H9 (cell line): ENCODE results near the gene RNASE7. TPM values are rescaled to one million over a fixed set of nuclear protein-coding genes. Genes with fewer than 3 reads are reported as not detected.

Experiments
- DNase-seq: peaks from one replicate; pipeline ENCODE4 v3.0.0-alpha.2; 2017
- H2AFZ ChIP-seq: one replicate; pipeline ENCODE4 v1.6.1; 2013; ENCODE audit warnings: mild to moderate bottlenecking, low read length, control low read depth, moderate library complexity
- H2AK5ac ChIP-seq: 2 replicates; pipeline ENCODE4 v1.6.1; 2013; ENCODE audit warnings: low read length, control low read depth, mixed read lengths; ENCODE audit not compliant: insufficient read length
- H2BK120ac ChIP-seq: one replicate; pipeline ENCODE4 v1.6.1; 2013; ENCODE audit warnings: low read depth, mild to moderate bottlenecking, low read length, control low read depth, inconsistent platforms; ENCODE audit not compliant: poor library complexity, severe bottlenecking
- H2BK12ac ChIP-seq: 2 replicates; pipeline ENCODE4 v1.6.1; 2013; ENCODE audit warnings: low read length, control low read depth, mixed read lengths, low read depth; ENCODE audit not compliant: insufficient read length
- H2BK15ac ChIP-seq: 2 replicates; pipeline ENCODE4 v1.6.1; 2013; ENCODE audit warnings: low read depth, low read length, control low read depth
- H2BK20ac ChIP-seq: one replicate; pipeline ENCODE4 v1.6.1; 2013; ENCODE audit warnings: low read depth, mild to moderate bottlenecking, low read length, control low read depth, inconsistent platforms; ENCODE audit not compliant: poor library complexity, severe bottlenecking
- H2BK5ac ChIP-seq: 2 replicates; pipeline ENCODE4 v1.6.1; 2013; ENCODE audit warnings: low read length, control low read depth, mixed read lengths; ENCODE audit not compliant: insufficient read length
- H3K14ac ChIP-seq: 2 replicates; pipeline ENCODE4 v1.6.1; 2013; ENCODE audit warnings: low read length, control low read depth; ENCODE audit not compliant: insufficient read depth
- H3K18ac ChIP-seq: 2 replicates; pipeline ENCODE4 v1.6.1; 2013; ENCODE audit warnings: low read depth, mild to moderate bottlenecking, mixed read lengths, low read length, control low read depth; ENCODE audit not compliant: insufficient read length
- H3K23ac ChIP-seq: 2 replicates; pipeline ENCODE4 v1.6.1; 2013; ENCODE audit warnings: low read length, control low read depth, mixed read lengths, low read depth; ENCODE audit not compliant: insufficient read length
- H3K23me2 ChIP-seq: 2 replicates; pipeline ENCODE4 v1.6.1; 2013; ENCODE audit warnings: low read depth, mild to moderate bottlenecking, mixed read lengths, low read length, control low read depth; ENCODE audit not compliant: insufficient read length, poor library complexity, severe bottlenecking
- H3K27ac ChIP-seq: 2 replicates; pipeline ENCODE4 v1.5.1; 2013; ENCODE audit warnings: low read length, control low read depth, mixed read lengths, low read depth; ENCODE audit not compliant: insufficient read length
- H3K27me3 ChIP-seq: 2 replicates; pipeline ENCODE4 v1.6.1; 2013; ENCODE audit warnings: low read length, control low read depth, inconsistent platforms; ENCODE audit not compliant: insufficient read depth
- H3K4ac ChIP-seq: 2 replicates; pipeline ENCODE4 v1.6.1; 2013; ENCODE audit warnings: low read depth, mild to moderate bottlenecking, control low read depth, inconsistent platforms, low read length, moderate library complexity
- H3K4me1 ChIP-seq: 2 replicates; pipeline ENCODE4 v1.6.1; 2013; ENCODE audit warnings: low read length, control low read depth, inconsistent platforms; ENCODE audit not compliant: insufficient read depth
- H3K4me2 ChIP-seq: 2 replicates; pipeline ENCODE4 v1.6.1; 2013; ENCODE audit warnings: low read length, control low read depth, mixed read lengths; ENCODE audit not compliant: insufficient read length, insufficient read depth
- H3K56ac ChIP-seq: 2 replicates; pipeline ENCODE4 v1.6.1; 2013; ENCODE audit warnings: low read depth, mild to moderate bottlenecking, mixed read lengths, low read length, control low read depth; ENCODE audit not compliant: insufficient read length
- H3K79me1 ChIP-seq: 2 replicates; pipeline ENCODE4 v1.6.1; 2013; ENCODE audit warnings: low read depth, mild to moderate bottlenecking, moderate library complexity, low read length, control low read depth, inconsistent platforms; ENCODE audit not compliant: insufficient read depth, poor library complexity, severe bottlenecking
- H3K79me2 ChIP-seq: 2 replicates; pipeline ENCODE4 v1.6.1; 2013; ENCODE audit warnings: low read length, control low read depth, inconsistent platforms; ENCODE audit not compliant: insufficient read depth
- H3K9ac ChIP-seq: 2 replicates; pipeline ENCODE4 v1.6.1; 2013; ENCODE audit warnings: low read length, control low read depth, mixed read lengths; ENCODE audit not compliant: insufficient read length; ENCODE audit errors: extremely low read depth
- H3K9me3 ChIP-seq: one replicate; pipeline ENCODE4 v1.6.1; 2013; ENCODE audit warnings: low read depth, low read length, inconsistent platforms; ENCODE audit not compliant: control insufficient read depth
- H3T11ph ChIP-seq: one replicate; pipeline ENCODE4 v1.6.1; 2013; ENCODE audit warnings: mild to moderate bottlenecking, low read length, control low read depth, inconsistent platforms
- H4K20me1 ChIP-seq: one replicate; pipeline ENCODE4 v1.6.1; 2013; ENCODE audit not compliant: control insufficient read depth, insufficient read length, insufficient read depth
- H4K5ac ChIP-seq: 2 replicates; pipeline ENCODE4 v1.6.1; 2013; ENCODE audit warnings: low read depth, mild to moderate bottlenecking, mixed read lengths, low read length, control low read depth; ENCODE audit not compliant: insufficient read length
- H4K8ac ChIP-seq: replicated peaks from 2 replicates; pipeline ENCODE4 v1.6.1; 2013; ENCODE audit warnings: low read length, control low read depth, mixed read lengths, low read depth; ENCODE audit not compliant: insufficient read length
- H4K91ac ChIP-seq: 2 replicates; pipeline ENCODE4 v1.6.1; 2013; ENCODE audit warnings: low read depth, mild to moderate bottlenecking, moderate library complexity, mixed read lengths, low read length, control low read depth; ENCODE audit not compliant: insufficient read length
- H3K27ac Mint-ChIP-seq, 3 experiments: 2 replicates in 2 of 3; 3 replicates in 1 of 3; pipeline ENCODE4 v1.8.0; 2020 to 2021; ENCODE audit warnings: mixed read lengths in 3 of 3, mild to moderate bottlenecking in 1 of 3, moderate library complexity in 1 of 3
- H3K27me3 Mint-ChIP-seq: 2 replicates; pipeline ENCODE4 v1.8.0; 2021; ENCODE audit warnings: low read depth, mild to moderate bottlenecking, moderate library complexity, mixed read lengths
- H3K36me3 Mint-ChIP-seq, 3 experiments: 2 replicates in 2 of 3; 3 replicates in 1 of 3; pipeline ENCODE4 v1.8.0; 2020 to 2021; ENCODE audit warnings: low read depth in 3 of 3, mixed read lengths in 3 of 3; ENCODE audit not compliant: insufficient read depth in 1 of 3
- H3K4me1 Mint-ChIP-seq, 2 experiments: 2 replicates each; pipeline ENCODE4 v1.8.0; 2020; ENCODE audit warnings: mixed read lengths in 2 of 2
- H3K4me3 Mint-ChIP-seq, 2 experiments: 2 replicates in 1 of 2; 3 replicates in 1 of 2; pipeline ENCODE4 v1.8.0; 2020 to 2021; ENCODE audit warnings: mild to moderate bottlenecking in 2 of 2, mixed read lengths in 2 of 2, moderate library complexity in 1 of 2
- H3K9me3 Mint-ChIP-seq, 2 experiments: 2 replicates in 1 of 2; 3 replicates in 1 of 2; pipeline ENCODE4 v1.8.0; 2020; ENCODE audit warnings: mild to moderate bottlenecking in 2 of 2, mixed read lengths in 2 of 2, moderate library complexity in 1 of 2
- CTCF ChIP-seq: fragments of 200-600 bp; sonication (generic); conservative IDR thresholded peaks from 3 replicates; pipeline ENCODE4 v1.8.0; 2021; ENCODE audit warnings: antibody characterized with exemption, mild to moderate bottlenecking
- WGBS: extraction: QIAGEN DNeasy Blood & Tissue Kit; methylation state at CpG from one replicate; pipeline ENCODE4 v1.1.7; 2013; ENCODE audit warnings: missing lambda C conversion rate, low lambda C conversion rate, mixed read lengths; ENCODE audit not compliant: insufficient read length; ENCODE audit errors: extremely low coverage; 5-methylcytosine and 5-hydroxymethylcytosine counted together
- total RNA-seq: library from RNA; stranded (reverse); gene quantifications from 2 replicates; pipeline ENCODE4 v1.2.1, GENCODE V29; 2021

RNASE7 gene
- total RNA-seq, 1 experiment from 2014 or later: not detected

DNA sequence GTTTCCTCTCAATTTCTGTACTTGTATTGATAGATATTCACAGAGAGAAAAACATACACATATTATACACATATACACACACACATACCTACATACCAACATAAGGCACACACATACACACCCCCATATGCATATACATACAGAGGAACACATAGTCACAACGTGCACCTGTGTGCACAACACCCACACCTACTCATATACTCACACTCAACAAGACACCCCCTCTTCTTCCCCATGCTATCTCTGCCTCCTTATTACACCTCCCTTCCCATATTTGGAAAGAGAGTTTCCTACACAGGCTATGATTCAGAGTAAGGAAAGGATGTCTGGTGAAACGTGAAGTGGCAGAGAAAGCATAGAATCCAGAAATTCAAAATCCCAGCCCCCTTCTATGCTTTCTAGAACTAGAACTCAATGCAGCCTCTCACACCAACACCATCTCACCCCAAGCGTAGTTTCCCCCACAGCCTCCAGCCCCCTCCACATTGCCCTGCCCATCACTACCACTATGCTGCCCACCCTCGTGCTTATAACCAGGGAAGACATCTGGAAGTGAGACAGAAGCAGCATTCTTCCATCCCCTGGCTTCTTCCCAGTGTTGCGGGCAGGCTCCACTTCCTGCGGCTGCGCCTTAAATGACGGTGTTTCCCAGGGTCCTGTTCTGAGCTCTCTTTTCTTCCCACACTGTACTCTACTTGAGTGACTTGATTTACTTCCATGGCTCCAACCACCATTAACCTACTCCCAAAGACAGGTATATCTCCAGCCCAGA, 17.9 kb downstream of the RNASE7 start:
- no peaks in the 10 kb centered on the region for H3K23me2 ChIP-seq
- H3K27ac ChIP-seq: no peak overlapping the region
- no peaks in the 10 kb centered on the region for H3K79me2 ChIP-seq
- H2AK5ac ChIP-seq: no peak overlapping the region
- no peaks in the 10 kb centered on the region for H3K27me3 ChIP-seq
- no peak overlapping the region for H2BK12ac ChIP-seq
- no peak overlapping the region for H3T11ph ChIP-seq
- H3K9me3 ChIP-seq: no peaks in the 10 kb centered on the region
- WGBS: no CpG with 5 or more reads among the region's 8 CpGs
- no peaks in the 10 kb centered on the region for H3K79me1 ChIP-seq
- no peak overlapping the region for H3K14ac ChIP-seq
- H3K9ac ChIP-seq: no peak overlapping the region
- no peak overlapping the region for H3K4ac ChIP-seq
- H4K5ac ChIP-seq: no peak overlapping the region
- H3K4me1 ChIP-seq: no peaks in the 10 kb centered on the region; the same call in 1 of the 2 replicates
- no peak overlapping the region for H2BK15ac ChIP-seq
- Mint-ChIP-seq H3K27ac (no peak overlapping the region), H3K9me3 (no peaks in the 10 kb centered on the region), H3K27me3 (peaks cover 2% of the 10 kb centered on the region; the same call in 1 of the 2 replicates), H3K4me3 (no peak overlapping the region), H3K4me1 (peaks cover 15% of the 10 kb centered on the region in 2 experiments), H3K36me3 (no peaks in the 10 kb centered on the region)
- no peak overlapping the region for H2BK20ac ChIP-seq
- H3K56ac ChIP-seq: no peak overlapping the region
- H4K8ac ChIP-seq: no peak overlapping the region
- no peak overlapping the region for H4K91ac ChIP-seq
- no peak overlapping the region for H3K23ac ChIP-seq
- H2BK120ac ChIP-seq: no peak overlapping the region
- DNase-seq: no peak
- no peak overlapping the region for H3K18ac ChIP-seq
- no peak overlapping the region for H2BK5ac ChIP-seq
- no peaks in the 10 kb centered on the region for H4K20me1 ChIP-seq
- TF ChIP-seq CTCF: no peak
- H3K4me2 ChIP-seq: no peak overlapping the region
- H2AFZ ChIP-seq: no peak overlapping the region
